ENCODE results near the gene RUSF1.

RUSF1 gene

DNA sequence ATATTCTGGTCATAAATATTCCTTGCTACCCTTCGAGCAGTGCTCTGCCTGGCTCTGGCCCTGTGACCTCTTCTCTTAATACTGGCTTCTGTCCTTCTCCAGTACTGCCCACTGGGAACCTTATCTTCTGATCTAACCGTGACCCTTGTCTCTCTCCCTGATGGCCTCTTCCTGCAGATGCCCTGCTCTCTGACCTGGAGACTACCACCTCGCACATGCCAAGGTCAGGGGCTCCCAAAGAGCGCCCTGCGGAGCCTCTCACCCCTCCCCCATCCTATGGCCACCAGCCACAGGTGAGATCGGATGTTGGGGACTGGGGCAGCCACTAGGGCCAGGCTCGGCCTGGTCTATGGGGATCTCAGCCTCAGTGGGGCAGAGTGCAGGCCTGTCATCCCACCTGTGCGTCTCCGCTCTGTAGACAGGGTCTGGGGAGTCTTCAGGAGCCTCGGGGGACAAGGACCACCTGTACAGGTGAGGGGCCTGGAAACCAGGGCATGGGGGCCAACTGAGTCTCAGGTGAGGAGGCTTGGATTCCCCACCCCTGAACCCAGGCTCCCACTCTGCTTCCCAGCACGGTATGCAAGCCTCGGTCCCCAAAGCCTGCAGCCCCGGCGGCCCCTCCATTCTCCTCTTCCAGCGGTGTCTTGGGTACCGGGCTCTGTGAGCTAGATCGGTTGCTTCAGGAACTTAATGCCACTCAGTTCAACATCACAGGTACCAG is 34.8 kb downstream of the RUSF1 start:
- TF ChIP-seq, protein P1, sequence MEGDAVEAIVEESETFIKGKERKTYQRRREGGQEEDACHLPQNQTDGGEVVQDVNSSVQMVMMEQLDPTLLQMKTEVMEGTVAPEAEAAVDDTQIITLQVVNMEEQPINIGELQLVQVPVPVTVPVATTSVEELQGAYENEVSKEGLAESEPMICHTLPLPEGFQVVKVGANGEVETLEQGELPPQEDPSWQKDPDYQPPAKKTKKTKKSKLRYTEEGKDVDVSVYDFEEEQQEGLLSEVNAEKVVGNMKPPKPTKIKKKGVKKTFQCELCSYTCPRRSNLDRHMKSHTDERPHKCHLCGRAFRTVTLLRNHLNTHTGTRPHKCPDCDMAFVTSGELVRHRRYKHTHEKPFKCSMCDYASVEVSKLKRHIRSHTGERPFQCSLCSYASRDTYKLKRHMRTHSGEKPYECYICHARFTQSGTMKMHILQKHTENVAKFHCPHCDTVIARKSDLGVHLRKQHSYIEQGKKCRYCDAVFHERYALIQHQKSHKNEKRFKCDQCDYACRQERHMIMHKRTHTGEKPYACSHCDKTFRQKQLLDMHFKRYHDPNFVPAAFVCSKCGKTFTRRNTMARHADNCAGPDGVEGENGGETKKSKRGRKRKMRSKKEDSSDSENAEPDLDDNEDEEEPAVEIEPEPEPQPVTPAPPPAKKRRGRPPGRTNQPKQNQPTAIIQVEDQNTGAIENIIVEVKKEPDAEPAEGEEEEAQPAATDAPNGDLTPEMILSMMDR (IDR thresholded peaks at IDR 0.05; ENCODE audit: borderline replicate concordance, insufficient read depth, low read depth, low read length): no peak
- no peak overlapping the region for H3K4me3 ChIP-seq (ENCODE audit: low read depth, low read length)

DNA sequence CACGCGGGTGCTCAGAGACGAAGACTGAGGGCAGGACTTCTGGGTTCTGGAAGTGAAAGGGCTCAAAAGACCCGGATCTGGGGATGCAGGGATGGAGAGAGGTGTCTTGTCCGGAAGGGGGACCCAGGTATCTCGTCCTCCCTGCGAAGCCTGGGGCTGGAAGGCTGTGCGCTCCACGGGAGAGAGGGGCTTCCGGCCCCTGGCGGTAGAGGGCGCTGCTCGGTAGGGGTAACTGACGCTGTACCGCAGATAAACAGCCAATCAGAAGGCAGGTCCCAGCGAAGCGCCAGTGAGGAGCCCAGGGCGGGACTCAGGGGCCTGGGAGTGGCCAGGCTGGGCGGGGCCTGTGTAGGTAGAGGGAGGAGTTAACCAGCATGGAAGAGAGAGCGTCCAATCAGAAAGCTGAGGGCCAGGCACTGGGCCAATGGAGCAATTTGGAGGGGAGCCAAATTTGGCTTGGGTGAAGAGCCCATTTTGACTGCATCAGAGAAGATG is 35.4 kb downstream of the RUSF1 start:
- TF ChIP-seq, protein P1 (IDR thresholded peaks at IDR 0.05; ENCODE audit: borderline replicate concordance, insufficient read depth, low read depth, low read length): no peak
- no peak overlapping the region for H3K4me3 ChIP-seq (ENCODE audit: low read depth, low read length)

DNA sequence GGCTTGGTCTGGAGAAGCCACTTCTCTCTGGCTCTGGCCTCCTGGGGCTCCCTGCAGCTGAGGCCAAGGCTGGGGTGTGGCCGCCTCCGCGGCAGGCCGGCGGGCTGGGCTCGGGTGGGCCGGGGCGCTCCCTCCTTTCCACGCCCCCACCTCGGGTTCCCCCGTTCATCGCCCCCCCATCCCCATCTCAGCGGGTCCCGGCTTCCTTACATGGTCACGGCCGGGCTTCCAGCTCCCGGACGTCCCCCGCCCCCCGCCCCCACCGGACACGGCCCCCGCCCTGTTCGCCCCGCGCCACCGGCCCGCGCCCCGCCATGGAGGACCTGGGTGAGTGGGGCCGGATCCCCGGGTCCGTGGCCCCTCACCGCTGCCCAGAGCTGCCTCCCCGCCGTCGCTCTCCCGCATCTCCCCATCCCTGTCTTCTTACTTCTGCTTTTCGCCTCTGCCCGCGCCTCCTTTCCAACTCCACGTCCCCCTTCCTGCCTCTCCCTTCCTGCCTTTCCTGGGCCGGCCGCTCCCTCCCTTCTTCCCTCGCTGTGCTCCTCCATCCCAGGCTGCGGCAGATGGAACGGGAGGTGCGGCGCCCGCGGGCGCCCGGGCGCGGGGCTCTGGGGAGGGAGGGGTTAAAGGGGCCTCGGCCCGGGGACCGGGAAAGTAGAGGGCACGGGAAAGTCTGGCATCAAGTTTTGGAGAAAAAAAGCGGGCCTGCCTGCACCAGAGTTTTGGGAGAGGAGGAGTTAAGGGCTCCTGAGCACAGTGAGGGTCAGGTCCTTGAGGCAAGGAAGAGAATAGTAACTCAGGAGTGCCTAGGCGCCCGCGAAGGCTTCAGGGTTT is 36.1 kb downstream of the RUSF1 start, which contains the start of gene TGFB1I1:
TGFB1I1 (plus strand) TSS at position 278 of the 834 bp plus-strand sequence; CDS start at position 315, 37 bp downstream.
- TF ChIP-seq, protein P1 (IDR thresholded peaks at IDR 0.05; ENCODE audit: borderline replicate concordance, insufficient read depth, low read depth, low read length): no peak
- H3K4me3 ChIP-seq (ENCODE audit: low read depth, low read length): no peak within 1 kb of the TSS

DNA sequence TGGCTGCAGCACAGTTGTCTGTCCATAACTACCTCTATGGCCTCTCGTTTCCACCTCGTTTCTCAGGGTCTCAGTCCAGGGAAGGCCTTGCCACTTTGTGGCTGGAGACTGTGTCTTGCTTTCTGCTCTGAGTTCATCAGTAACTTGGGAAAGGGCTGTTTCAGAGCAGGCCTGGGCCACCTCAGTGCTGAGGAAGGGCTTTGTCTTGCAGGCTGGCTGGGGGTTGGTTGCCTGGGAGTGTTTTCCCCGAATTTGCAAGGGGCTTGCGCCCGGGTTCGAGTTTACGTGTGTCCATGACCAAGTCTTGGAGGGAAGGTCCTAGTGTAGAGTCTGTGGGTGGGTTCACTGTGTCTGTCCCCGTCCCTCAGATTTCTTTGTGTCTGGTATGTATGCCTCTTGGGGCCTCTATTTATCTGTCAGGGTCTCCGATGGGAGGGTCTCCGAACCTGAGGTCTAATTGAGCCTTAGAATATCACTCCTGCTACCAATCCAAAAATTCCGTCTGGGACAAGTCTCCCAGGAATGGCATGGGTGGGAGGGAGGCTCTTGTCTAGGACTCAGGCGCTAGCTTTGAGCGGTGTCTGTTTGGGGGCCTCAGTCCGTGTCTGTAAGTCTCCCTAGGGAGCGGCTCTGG is 36.8 kb downstream of the RUSF1 start:
- TF ChIP-seq, protein P1 (IDR thresholded peaks at IDR 0.05; ENCODE audit: borderline replicate concordance, insufficient read depth, low read depth, low read length): no peak
- H3K4me3 ChIP-seq (ENCODE audit: low read depth, low read length): no peak overlapping the region

DNA sequence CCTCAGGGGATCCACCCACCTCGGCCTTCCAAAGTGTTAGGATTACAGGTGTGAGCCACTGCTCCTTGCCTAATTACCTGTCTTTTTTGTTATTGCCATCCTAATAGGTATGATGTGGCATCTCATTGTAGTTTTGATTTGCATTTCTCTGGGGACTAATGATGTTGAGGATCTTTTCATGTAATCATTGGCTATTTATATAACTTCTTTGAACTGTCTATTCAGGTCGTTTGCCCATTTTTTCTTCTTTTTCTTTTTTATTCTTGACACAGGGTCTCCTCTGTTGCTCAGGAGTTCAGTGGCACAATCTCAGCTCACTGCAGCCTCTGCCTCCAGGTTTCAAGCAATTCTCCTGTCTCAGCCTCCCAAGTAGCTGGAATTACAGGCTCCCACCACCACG is 37.6 kb downstream of the RUSF1 start:
- TF ChIP-seq, protein P1 (IDR thresholded peaks at IDR 0.05; ENCODE audit: borderline replicate concordance, insufficient read depth, low read depth, low read length): no peak
- no peak overlapping the region for H3K4me3 ChIP-seq (ENCODE audit: low read depth, low read length)

DNA sequence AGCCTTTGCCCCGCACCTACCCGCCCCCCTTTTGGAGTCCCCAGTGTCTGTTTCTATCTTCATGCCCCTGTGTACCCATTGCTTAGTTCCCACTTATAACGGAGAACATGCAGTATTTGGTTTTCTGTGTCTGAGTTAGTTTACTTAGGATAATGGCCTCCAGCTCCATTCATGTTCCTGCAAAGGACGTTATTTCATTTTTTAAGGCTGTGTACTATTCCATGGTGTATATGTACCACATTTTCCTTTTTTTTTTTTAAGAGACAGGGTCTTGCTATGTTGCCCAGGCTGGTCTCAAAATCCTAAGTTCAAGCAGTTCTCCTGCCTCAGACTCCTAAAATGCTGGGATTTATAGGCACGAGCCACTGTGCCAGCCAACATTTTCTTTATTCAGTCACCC is 40.3 kb downstream of the RUSF1 start:
- no peak overlapping the region for H3K4me3 ChIP-seq (ENCODE audit: low read depth, low read length)
- TF ChIP-seq, protein P1 (IDR thresholded peaks at IDR 0.05; ENCODE audit: borderline replicate concordance, insufficient read depth, low read depth, low read length): no peak
